HG02852 (cell line): ENCODE results near the gene IL25.
A peak's percentile ranks its signal among the peaks of the same experiment; 100 is the strongest.

Experiments
- ATAC-seq: cut with Tn5 transposase; IDR thresholded peaks from one replicate; pipeline ENCODE4 v1.9.1; 2021; ENCODE audit warnings: mild to moderate bottlenecking, moderate library complexity; ENCODE audit not compliant: unreplicated experiment

Gene IL25

GRCh38 chr14:23352506-23353432 lies 19.8 kb upstream of the IL25 start, which contains the start of gene SLC22A17:
Gene SLC22A17, minus strand, starts transcription at chr14:23352887.
- ATAC-seq: no peak

GRCh38 chr14:23353433-23353780 lies 19.2 kb upstream of the IL25 start:
- ATAC-seq: no peak

- ATAC-seq: no peak
Measured at GRCh38 chr14:23354990-23355389, 17.6 kb upstream of the IL25 start.

- no peak for ATAC-seq
Measured at GRCh38 chr14:23355871-23356435, 16.7 kb upstream of the IL25 start.

GRCh38 chr14:23356662-23357061 lies 15.9 kb upstream of the IL25 start:
- no peak for ATAC-seq

- no peak for ATAC-seq
Measured at GRCh38 chr14:23357261-23357660, 15.3 kb upstream of the IL25 start.

GRCh38 chr14:23358042-23358441 lies 14.6 kb upstream of the IL25 start:
- ATAC-seq: no peak

GRCh38 chr14:23358553-23359166 lies 13.9 kb upstream of the IL25 start:
- no peak for ATAC-seq

- ATAC-seq: no peak
Measured at GRCh38 chr14:23359167-23359626, 13.4 kb upstream of the IL25 start.

GRCh38 chr14:23359722-23360447 lies 12.7 kb upstream of the IL25 start:
- ATAC-seq: no peak

- no peak for ATAC-seq
Measured at GRCh38 chr14:23360496-23360895, 12.1 kb upstream of the IL25 start.

- peak; percentile 69 for ATAC-seq
Measured at GRCh38 chr14:23361320-23361719, 11.3 kb upstream of the IL25 start.

- no peak for ATAC-seq
Measured at GRCh38 chr14:23361763-23362162, 10.8 kb upstream of the IL25 start.

GRCh38 chr14:23362200-23362599 lies 10.4 kb upstream of the IL25 start:
- ATAC-seq: no peak

- no peak for ATAC-seq
Measured at GRCh38 chr14:23364164-23365035, 8.2 kb upstream of the IL25 start.

- ATAC-seq: no peak
Measured at GRCh38 chr14:23365036-23365731, 7.4 kb upstream of the IL25 start, which contains the start of gene EFS. Gene EFS, minus strand, starts transcription at chr14:23365172. Its CDS starts 147 bp downstream, at chr14:23365025.

- ATAC-seq: no peak
Measured at GRCh38 chr14:23365732-23366425, 6.7 kb upstream of the IL25 start.

- ATAC-seq: no peak
Measured at GRCh38 chr14:23366426-23366921, 6.1 kb upstream of the IL25 start.

GRCh38 chr14:23370221-23370620 lies 2.4 kb upstream of the IL25 start:
- ATAC-seq: no peak
